GM21528 (cell line): ENCODE results near the gene CCNQ.

Source experiments
- ATAC-seq: cut with Tn5 transposase; IDR thresholded peaks from one replicate; pipeline ENCODE4 v1.9.1; 2021; ENCODE audit warnings: mild to moderate bottlenecking, moderate library complexity; ENCODE audit not compliant: unreplicated experiment, low FRiP score

CCNQ gene

GRCh38 chrX:153600032-153600373 is 1.1 kb upstream of the CCNQ start:
- no peak for ATAC-seq

GRCh38 chrX:153599192-153600031 is 473 bp upstream of the CCNQ start:
- peak; percentile 77 for ATAC-seq

- ATAC-seq, result no peak
Observed at GRCh38 chrX:153596981-153597750, 1.8 kb downstream of the CCNQ start.

- no peak for ATAC-seq
Observed at GRCh38 chrX:153595859-153596857, 2.8 kb downstream of the CCNQ start.

- no peak for ATAC-seq
Observed at GRCh38 chrX:153595387-153595786, 3.6 kb downstream of the CCNQ start.

- ATAC-seq, result no peak
Observed at GRCh38 chrX:153593811-153594500, 5.0 kb downstream of the CCNQ start.

- no peak for ATAC-seq
Observed at GRCh38 chrX:153592966-153593688, 5.8 kb downstream of the CCNQ start.

- ATAC-seq, result no peak
Observed at GRCh38 chrX:153592091-153592833, 6.7 kb downstream of the CCNQ start.

GRCh38 chrX:153590961-153591956 is 7.7 kb downstream of the CCNQ start:
- ATAC-seq, result no peak

- ATAC-seq, result no peak
Observed at GRCh38 chrX:153588782-153589446, 10.0 kb downstream of the CCNQ start.

GRCh38 chrX:153588021-153588781 is 10.7 kb downstream of the CCNQ start:
- no peak for ATAC-seq

GRCh38 chrX:153587342-153587741 is 11.6 kb downstream of the CCNQ start:
- ATAC-seq, result no peak

GRCh38 chrX:153585827-153586226 is 13.1 kb downstream of the CCNQ start:
- ATAC-seq, result no peak

- ATAC-seq, result no peak
Observed at GRCh38 chrX:153583433-153583832, 15.5 kb downstream of the CCNQ start.

- peak; percentile 85 for ATAC-seq
Observed at GRCh38 chrX:153582896-153583295, 16.0 kb downstream of the CCNQ start.

GRCh38 chrX:153580700-153581386 is 18.1 kb downstream of the CCNQ start:
- no peak for ATAC-seq
